ENCODE results near the gene BICC1. TPM values are rescaled to one million over a fixed set of nuclear protein-coding genes. Genes with fewer than 3 reads are reported as not detected.

The BICC1 gene
- total and polyA plus RNA-seq, 2 donors (not counting 1 experiment from before 2014, with no cell fraction given), result not detected

GRCh38 chr10:58723186-58723585, 210.5 kb downstream of the BICC1 start:
- no peaks in the 10 kb centered on the region for H3K9me3 Mint-ChIP-seq (ENCODE audit: insufficient read depth)
- TF ChIP-seq EZH2 (IDR thresholded peaks at IDR 0.05; ENCODE audit: borderline replicate concordance, insufficient read depth, low read depth, low read length, poor library complexity, severe bottlenecking), result no peak
- no peak for TF ChIP-seq CTCF (IDR thresholded peaks at IDR 0.05)
- ATAC-seq (ENCODE audit: low read depth) (no peak), DNase-seq (no peak)
- Histone ChIP-seq H4K20me1 (ENCODE audit: control insufficient read depth, insufficient read depth, low read length, poor library complexity, severe bottlenecking) (no peaks in the 10 kb centered on the region), H3K9ac (ENCODE audit: low read length) (no peak overlapping the region), H3K4me3 (ENCODE audit: control extremely low read depth in 1 of 5, extremely low read depth in 1 of 5, insufficient read depth in 1 of 5, low read depth in 2 of 5, low read length in 4 of 5) (no peak overlapping the region), H3K36me3 (replicated peaks in 1 of 2; ENCODE audit: control extremely low read depth in 1 of 2, control insufficient read depth in 1 of 2, extremely low read depth in 1 of 2, insufficient read depth in 2 of 2, low read length in 1 of 2) (no peaks in the 10 kb centered on the region), H3K79me2 (ENCODE audit: control insufficient read depth, insufficient read depth, low read length) (no peaks in the 10 kb centered on the region), H3K27me3 (replicated peaks in 1 of 4; ENCODE audit: control extremely low read depth in 1 of 4, control insufficient read depth in 3 of 4, insufficient read depth in 4 of 4, low read length in 3 of 4) (no peaks in the 10 kb centered on the region), H3K9me3 (ENCODE audit: control extremely low read depth in 1 of 3, control insufficient read depth in 2 of 3, insufficient read depth in 1 of 3, low read length in 2 of 3) (no peaks in the 10 kb centered on the region), H2AFZ (ENCODE audit: insufficient read depth, low read depth, low read length, poor library complexity, severe bottlenecking) (no peak overlapping the region), H3K4me2 (replicated peaks; ENCODE audit: low read depth, low read length, poor library complexity, severe bottlenecking) (no peak overlapping the region), H3K27ac (ENCODE audit: low read length in 2 of 2) (no peak overlapping the region), H3K4me1 (ENCODE audit: control insufficient read depth in 2 of 2, insufficient read depth in 2 of 2, low read length in 2 of 2) (no peaks in the 10 kb centered on the region)
- peaks cover 3% of the 10 kb centered on the region for H3K27me3 Mint-ChIP-seq
- POLR2A ChIA-PET, result no interaction called here
- intact Hi-C loops (cut with micrococcal nuclease), result no loop called here
- 95% methylated on average over 2 of the region's 2 CpGs for WGBS (ENCODE audit: insufficient coverage)
- no peak overlapping the region for H3K4me3 Mint-ChIP-seq
- no peak overlapping the region for H3K27ac Mint-ChIP-seq
- H3K4me1 Mint-ChIP-seq, result no peaks in the 10 kb centered on the region
- CTCF ChIA-PET, result no interaction called here

- H3K9me3 Mint-ChIP-seq (ENCODE audit: insufficient read depth), result no peaks in the 10 kb centered on the region
- intact Hi-C loops (cut with micrococcal nuclease), result no loop called here
- no peak overlapping the region for H3K27ac Mint-ChIP-seq
- Histone ChIP-seq H3K27me3 (replicated peaks in 1 of 4; ENCODE audit: control extremely low read depth in 1 of 4, control insufficient read depth in 3 of 4, insufficient read depth in 4 of 4, low read length in 3 of 4) (no peaks in the 10 kb centered on the region), H3K9ac (ENCODE audit: low read length) (no peak overlapping the region), H3K4me1 (ENCODE audit: control insufficient read depth in 2 of 2, insufficient read depth in 2 of 2, low read length in 2 of 2) (no peaks in the 10 kb centered on the region), H3K27ac (ENCODE audit: low read length in 2 of 2) (no peak overlapping the region), H2AFZ (ENCODE audit: insufficient read depth, low read depth, low read length, poor library complexity, severe bottlenecking) (no peak overlapping the region), H3K36me3 (replicated peaks in 1 of 2; ENCODE audit: control extremely low read depth in 1 of 2, control insufficient read depth in 1 of 2, extremely low read depth in 1 of 2, insufficient read depth in 2 of 2, low read length in 1 of 2) (no peaks in the 10 kb centered on the region), H3K4me2 (replicated peaks; ENCODE audit: low read depth, low read length, poor library complexity, severe bottlenecking) (no peak overlapping the region), H4K20me1 (ENCODE audit: control insufficient read depth, insufficient read depth, low read length, poor library complexity, severe bottlenecking) (no peaks in the 10 kb centered on the region), H3K9me3 (ENCODE audit: control extremely low read depth in 1 of 3, control insufficient read depth in 2 of 3, insufficient read depth in 1 of 3, low read length in 2 of 3) (no peaks in the 10 kb centered on the region), H3K4me3 (ENCODE audit: control extremely low read depth in 1 of 5, extremely low read depth in 1 of 5, insufficient read depth in 1 of 5, low read depth in 2 of 5, low read length in 4 of 5) (no peak overlapping the region), H3K79me2 (ENCODE audit: control insufficient read depth, insufficient read depth, low read length) (no peaks in the 10 kb centered on the region)
- no CpG with 5 or more reads among the region's 1 CpG for WGBS (ENCODE audit: insufficient coverage)
- TF ChIP-seq CTCF (IDR thresholded peaks at IDR 0.05) (no peak), EZH2 (IDR thresholded peaks at IDR 0.05; ENCODE audit: borderline replicate concordance, insufficient read depth, low read depth, low read length, poor library complexity, severe bottlenecking) (no peak)
- ChIA-PET POLR2A (no interaction called here), CTCF (no interaction called here)
- no peaks in the 10 kb centered on the region for H3K4me1 Mint-ChIP-seq
- H3K4me3 Mint-ChIP-seq, result no peak overlapping the region
- DNase-seq (no peak), ATAC-seq (ENCODE audit: low read depth) (no peak)
- H3K27me3 Mint-ChIP-seq, result peaks cover 3% of the 10 kb centered on the region
Measured at GRCh38 chr10:58723966-58724365, 211.3 kb downstream of the BICC1 start.

Data from B cell (primary cell).